ENCODE data around the gene ZNF521. TPM values are rescaled to one million over a fixed set of nuclear protein-coding genes. Genes with fewer than 3 reads are reported as not detected.

ZNF521 gene
- polyA plus RNA-seq, 3 donors = 0.07 to 0.20 TPM; not detected in 1

GRCh38 chr18:25081001-25081400 is 271.0 kb downstream of the ZNF521 start:
- H3K4me3 Mint-ChIP-seq = no peak overlapping the region
- 100% methylated on average over 3 of the region's 8 CpGs for WGBS (ENCODE audit: insufficient coverage)
- Histone ChIP-seq H3K4me3 (replicated peaks in 1 of 3; ENCODE audit: low read depth in 2 of 3, low read length in 3 of 3) (no peak overlapping the region), H3K4me1 (ENCODE audit: control insufficient read depth in 1 of 2, insufficient read depth in 2 of 2, low read length in 2 of 2) (no peaks in the 10 kb centered on the region), H3K4me2 (replicated peaks; ENCODE audit: extremely low read depth, low read length, poor library complexity, severe bottlenecking) (no peak overlapping the region), H3K27me3 (ENCODE audit: control insufficient read depth in 2 of 2, insufficient read depth in 2 of 2, low read length in 2 of 2) (no peaks in the 10 kb centered on the region), H2AFZ (ENCODE audit: insufficient read depth, low read depth, low read length, poor library complexity, severe bottlenecking) (no peak overlapping the region), H3K79me2 (ENCODE audit: insufficient read depth, low read length) (no peaks in the 10 kb centered on the region), H3K36me3 (replicated peaks in 1 of 2; ENCODE audit: control insufficient read depth in 1 of 2, insufficient read depth in 2 of 2, low read length in 2 of 2) (no peaks in the 10 kb centered on the region), H4K20me1 (ENCODE audit: insufficient read depth, low read length) (no peaks in the 10 kb centered on the region), H3K9me3 (replicated peaks in 1 of 2; ENCODE audit: control insufficient read depth in 1 of 2, insufficient read depth in 1 of 2, low read length in 2 of 2) (no peaks in the 10 kb centered on the region), H3K27ac (ENCODE audit: low read depth in 1 of 2, low read length in 2 of 2) (no peak overlapping the region), H3K9ac (ENCODE audit: insufficient read depth, low read length, poor library complexity, severe bottlenecking) (no peak overlapping the region)
- no peak for DNase-seq
- no peak overlapping the region for H3K27ac Mint-ChIP-seq
- no peaks in the 10 kb centered on the region for H3K36me3 Mint-ChIP-seq
- no peaks in the 10 kb centered on the region for H3K4me1 Mint-ChIP-seq
- no peaks in the 10 kb centered on the region for H3K9me3 Mint-ChIP-seq
- TF ChIP-seq CTCF (IDR thresholded peaks at IDR 0.05) = no peak
- intact Hi-C loops (cut with micrococcal nuclease) = no loop called here
- peaks cover 0 to 6% (median 0%) of the 10 kb centered on the region in 3 donors for H3K27me3 Mint-ChIP-seq (ENCODE audit: low read depth in 3 of 3)

- Histone ChIP-seq H3K36me3 (replicated peaks in 1 of 2; ENCODE audit: control insufficient read depth in 1 of 2, insufficient read depth in 2 of 2, low read length in 2 of 2) (no peaks in the 10 kb centered on the region), H3K4me1 (ENCODE audit: control insufficient read depth in 1 of 2, insufficient read depth in 2 of 2, low read length in 2 of 2) (no peaks in the 10 kb centered on the region), H4K20me1 (ENCODE audit: insufficient read depth, low read length) (no peaks in the 10 kb centered on the region), H2AFZ (ENCODE audit: insufficient read depth, low read depth, low read length, poor library complexity, severe bottlenecking) (no peak overlapping the region), H3K9me3 (replicated peaks in 1 of 2; ENCODE audit: control insufficient read depth in 1 of 2, insufficient read depth in 1 of 2, low read length in 2 of 2) (no peaks in the 10 kb centered on the region), H3K27me3 (ENCODE audit: control insufficient read depth in 2 of 2, insufficient read depth in 2 of 2, low read length in 2 of 2) (no peaks in the 10 kb centered on the region), H3K4me2 (replicated peaks; ENCODE audit: extremely low read depth, low read length, poor library complexity, severe bottlenecking) (no peak overlapping the region), H3K9ac (ENCODE audit: insufficient read depth, low read length, poor library complexity, severe bottlenecking) (no peak overlapping the region), H3K79me2 (ENCODE audit: insufficient read depth, low read length) (no peaks in the 10 kb centered on the region), H3K27ac (ENCODE audit: low read depth in 1 of 2, low read length in 2 of 2) (no peak overlapping the region), H3K4me3 (replicated peaks in 1 of 3; ENCODE audit: low read depth in 2 of 3, low read length in 3 of 3) (no peak overlapping the region)
- DNase-seq = no peak
- intact Hi-C loops (cut with micrococcal nuclease) = no loop called here
- H3K27ac Mint-ChIP-seq = no peak overlapping the region
- H3K4me1 Mint-ChIP-seq = no peaks in the 10 kb centered on the region
- 71% methylated on average over 7 of the region's 10 CpGs for WGBS (ENCODE audit: insufficient coverage)
- H3K4me3 Mint-ChIP-seq = no peak overlapping the region
- H3K36me3 Mint-ChIP-seq = no peaks in the 10 kb centered on the region
- peaks cover 0 to 6% (median 0%) of the 10 kb centered on the region in 3 donors for H3K27me3 Mint-ChIP-seq (ENCODE audit: low read depth in 3 of 3)
- TF ChIP-seq CTCF (IDR thresholded peaks at IDR 0.05) = no peak
- no peaks in the 10 kb centered on the region for H3K9me3 Mint-ChIP-seq
These were observed 271.8 kb downstream of the ZNF521 start for GRCh38 chr18:25080211-25080610.

Measured in CD14-positive monocyte (primary cell).